ENCODE data around the gene SHQ1.

GRCh38 chr3:72784226-72784625 is 64.0 kb downstream of the SHQ1 start:
- TF ChIP-seq CTCF (IDR thresholded peaks at IDR 0.05) (no peak), POLR2A (IDR thresholded peaks at IDR 0.05) (no peak)
